Tibial artery (tissue), 4 donors: Measurements from ENCODE around the gene SART1.

Source experiments
- DNase-seq, 2 donors: peaks; one replicate each; pipeline ENCODE4 v3.0.0-alpha.2; 2019
- H3K27ac ChIP-seq, 2 donors: fragments of 200-600 bp; sonication (generic) in 1 of 2; 1 replicate in 1 of 2; 2 replicates in 1 of 2; pipeline ENCODE4 v1.5.1; 2018 to 2019; ENCODE audit warnings: mild to moderate bottlenecking in 1 of 2
- H3K27me3 ChIP-seq, 2 donors: fragments of 200-600 bp; sonication (generic) in 1 of 2; one replicate each; pipeline versions ENCODE4 v1.5.1 to v1.6.0; 2016 to 2019
- H3K36me3 ChIP-seq, 3 donors: fragments of 200-600 bp; sonication (generic) in 2 of 3; one replicate each; pipeline ENCODE4 v1.5.1; 2016 to 2019; ENCODE audit warnings: mild to moderate bottlenecking in 2 of 3
- H3K4me1 ChIP-seq, 4 donors: fragments of 200-600 bp; sonication (generic) in 2 of 4; 1 replicate in 3 of 4; 2 replicates in 1 of 4; pipeline ENCODE4 v1.5.1; 2016 to 2019
- H3K4me3 ChIP-seq, 2 donors: fragments of 200-600 bp; sonication (generic) in 1 of 2; 1 replicate in 1 of 2; 2 replicates in 1 of 2; pipeline ENCODE4 v1.5.1; 2018 to 2019; ENCODE audit warnings: mild to moderate bottlenecking in 2 of 2
- H3K9me3 ChIP-seq, 3 donors: fragments of 200-600 bp; sonication (generic) in 1 of 3; one replicate each; pipeline ENCODE4 v1.5.1; 2016 to 2019
- intact Hi-C: fragments of 100-400 bp; cut with DNase I; formaldehyde crosslinking; loops from one replicate; pipeline ENCODE4 v1.15.0; 2023; ENCODE audit warnings: low total_unique reads
- TF ChIP-seq, protein P1 (sequence below), 2 experiments: fragments of 200-600 bp in 1 of 2; fragments of 450-650 bp in 1 of 2; IDR thresholded peaks; one replicate each; pipeline ENCODE4 v1.5.1; 2017 to 2019; ENCODE audit warnings: antibody characterized with exemption in 2 of 2, mild to moderate bottlenecking in 1 of 2, moderate library complexity in 1 of 2

SART1 gene

DNA sequence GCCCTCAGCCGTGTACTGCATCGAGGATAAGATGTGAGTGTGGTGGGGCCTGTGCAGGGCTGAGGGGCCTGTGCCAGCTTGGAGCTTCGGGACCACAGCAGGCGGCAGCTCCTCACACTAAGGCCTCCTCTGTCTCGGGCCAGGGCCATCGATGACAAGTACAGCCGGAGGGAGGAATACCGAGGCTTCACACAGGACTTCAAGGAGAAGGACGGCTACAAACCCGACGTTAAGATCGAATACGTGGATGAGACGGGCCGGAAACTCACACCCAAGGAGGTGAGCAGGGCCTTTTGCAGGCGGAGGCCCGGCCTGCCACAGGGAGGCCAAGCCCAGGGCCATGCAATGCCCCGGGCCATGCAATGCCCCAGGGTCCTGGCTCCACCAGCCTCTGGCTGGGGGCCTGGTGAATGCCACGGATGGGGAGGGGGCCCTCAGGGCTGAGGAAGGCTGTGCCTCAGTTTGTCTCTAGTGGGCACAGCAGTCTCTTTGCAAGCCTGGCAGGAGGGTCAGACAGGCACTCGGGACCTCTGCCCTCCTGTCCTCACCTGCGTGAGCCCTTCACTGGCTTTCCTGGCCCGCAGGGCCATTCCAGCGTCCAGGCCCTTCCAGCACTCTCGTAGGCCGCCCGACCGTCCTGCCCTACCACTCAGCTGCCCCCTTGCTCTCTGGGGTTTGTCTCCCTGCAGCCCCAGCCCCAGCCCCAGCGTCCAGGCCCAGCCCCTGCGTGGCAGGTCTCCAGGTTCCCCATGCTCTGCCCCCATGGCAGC lies 16.3 kb downstream of the SART1 start:
- DNase-seq = no peak
- H3K9me3 ChIP-seq = no peaks in the 10 kb centered on the region
- H3K4me3 ChIP-seq = no peak overlapping the region
- H3K27me3 ChIP-seq = no peaks in the 10 kb centered on the region
- intact Hi-C loops = no loop called here
- H3K27ac ChIP-seq = no peak overlapping the region
- peaks cover 29 to 71% (median 46%) of the 10 kb centered on the region in 3 donors for H3K36me3 ChIP-seq
- no peaks in the 10 kb centered on the region for H3K4me1 ChIP-seq
- TF ChIP-seq, protein P1, sequence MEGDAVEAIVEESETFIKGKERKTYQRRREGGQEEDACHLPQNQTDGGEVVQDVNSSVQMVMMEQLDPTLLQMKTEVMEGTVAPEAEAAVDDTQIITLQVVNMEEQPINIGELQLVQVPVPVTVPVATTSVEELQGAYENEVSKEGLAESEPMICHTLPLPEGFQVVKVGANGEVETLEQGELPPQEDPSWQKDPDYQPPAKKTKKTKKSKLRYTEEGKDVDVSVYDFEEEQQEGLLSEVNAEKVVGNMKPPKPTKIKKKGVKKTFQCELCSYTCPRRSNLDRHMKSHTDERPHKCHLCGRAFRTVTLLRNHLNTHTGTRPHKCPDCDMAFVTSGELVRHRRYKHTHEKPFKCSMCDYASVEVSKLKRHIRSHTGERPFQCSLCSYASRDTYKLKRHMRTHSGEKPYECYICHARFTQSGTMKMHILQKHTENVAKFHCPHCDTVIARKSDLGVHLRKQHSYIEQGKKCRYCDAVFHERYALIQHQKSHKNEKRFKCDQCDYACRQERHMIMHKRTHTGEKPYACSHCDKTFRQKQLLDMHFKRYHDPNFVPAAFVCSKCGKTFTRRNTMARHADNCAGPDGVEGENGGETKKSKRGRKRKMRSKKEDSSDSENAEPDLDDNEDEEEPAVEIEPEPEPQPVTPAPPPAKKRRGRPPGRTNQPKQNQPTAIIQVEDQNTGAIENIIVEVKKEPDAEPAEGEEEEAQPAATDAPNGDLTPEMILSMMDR (IDR thresholded peaks at IDR 0.05) = no peak

DNA sequence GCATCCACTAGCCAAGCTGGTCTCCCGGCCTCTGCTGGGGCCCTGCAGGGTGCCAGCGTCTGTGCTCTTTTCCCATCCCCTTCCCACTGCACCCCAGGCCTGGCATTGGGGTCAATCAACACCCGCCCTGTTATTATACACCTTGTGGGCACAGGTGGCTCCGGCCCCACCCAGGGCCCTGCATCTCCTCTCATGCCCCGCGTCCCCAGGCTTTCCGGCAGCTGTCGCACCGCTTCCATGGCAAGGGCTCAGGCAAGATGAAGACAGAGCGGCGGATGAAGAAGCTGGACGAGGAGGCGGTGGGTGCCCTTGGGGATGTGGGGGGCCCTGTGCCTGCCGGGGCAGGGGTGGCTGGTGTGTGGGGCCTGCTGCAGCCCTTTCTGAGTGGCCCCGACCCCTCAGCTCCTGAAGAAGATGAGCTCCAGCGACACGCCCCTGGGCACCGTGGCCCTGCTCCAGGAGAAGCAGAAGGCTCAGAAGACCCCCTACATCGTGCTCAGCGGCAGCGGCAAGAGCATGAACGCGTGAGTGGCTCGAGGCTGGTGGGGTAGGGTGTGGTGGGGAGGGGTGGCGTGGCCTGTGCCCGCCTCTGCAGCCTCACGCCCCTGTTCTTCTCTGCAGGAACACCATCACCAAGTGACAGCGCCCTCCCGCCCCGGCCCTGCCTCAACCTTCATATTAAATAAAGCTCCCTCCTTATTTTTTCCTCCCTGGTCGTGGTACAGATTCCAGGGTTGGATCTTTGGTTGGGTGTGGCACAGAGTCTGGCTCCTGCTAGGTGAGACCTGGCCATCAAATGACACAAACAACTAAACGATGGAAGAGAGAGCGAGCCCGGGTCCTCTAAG lies 17.1 kb downstream of the SART1 start:
- intact Hi-C loops = no loop called here
- DNase-seq = no peak
- TF ChIP-seq, protein P1 (IDR thresholded peaks at IDR 0.05) = no peak
- H3K36me3 ChIP-seq = peaks cover 29 to 65% (median 42%) of the 10 kb centered on the region in 3 donors
- H3K4me1 ChIP-seq = no peaks in the 10 kb centered on the region
- H3K4me3 ChIP-seq = no peak overlapping the region
- no peak overlapping the region for H3K27ac ChIP-seq
- no peaks in the 10 kb centered on the region for H3K27me3 ChIP-seq
- no peaks in the 10 kb centered on the region for H3K9me3 ChIP-seq

DNA sequence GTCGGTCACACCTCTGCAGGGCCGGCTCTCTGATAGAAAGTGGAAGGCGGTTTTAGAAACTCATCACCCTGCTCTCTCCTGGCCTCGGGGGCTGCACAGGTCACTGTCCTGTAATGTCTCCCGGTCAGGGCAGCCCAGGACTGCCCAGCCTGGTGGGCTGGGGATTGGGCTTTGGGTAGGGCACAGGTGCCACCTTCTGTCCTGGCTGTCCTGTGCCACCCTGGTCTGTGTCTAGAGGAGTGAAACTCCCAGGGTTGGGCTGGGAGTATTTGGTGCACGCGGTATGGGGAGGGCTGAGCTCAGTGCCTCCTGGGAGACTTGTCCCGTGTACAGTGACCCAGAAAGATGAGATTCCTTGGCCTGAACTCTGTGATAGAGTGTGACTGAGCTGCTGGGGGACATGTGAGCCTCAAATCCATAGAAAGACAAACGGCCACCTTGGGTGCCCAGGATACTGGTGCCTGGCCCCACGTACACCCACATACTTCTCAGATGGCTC lies 17.8 kb downstream of the SART1 start:
- Histone ChIP-seq H3K4me1 (peaks cover 0 to 1% (median 0%) of the 10 kb centered on the region in 4 donors), H3K4me3 (no peak overlapping the region), H3K9me3 (no peaks in the 10 kb centered on the region), H3K36me3 (peaks cover 29 to 67% (median 39%) of the 10 kb centered on the region in 3 donors), H3K27me3 (no peaks in the 10 kb centered on the region), H3K27ac (no peak overlapping the region)
- DNase-seq = no peak
- TF ChIP-seq, protein P1 (IDR thresholded peaks at IDR 0.05) = no peak
- intact Hi-C loops = no loop called here

DNA sequence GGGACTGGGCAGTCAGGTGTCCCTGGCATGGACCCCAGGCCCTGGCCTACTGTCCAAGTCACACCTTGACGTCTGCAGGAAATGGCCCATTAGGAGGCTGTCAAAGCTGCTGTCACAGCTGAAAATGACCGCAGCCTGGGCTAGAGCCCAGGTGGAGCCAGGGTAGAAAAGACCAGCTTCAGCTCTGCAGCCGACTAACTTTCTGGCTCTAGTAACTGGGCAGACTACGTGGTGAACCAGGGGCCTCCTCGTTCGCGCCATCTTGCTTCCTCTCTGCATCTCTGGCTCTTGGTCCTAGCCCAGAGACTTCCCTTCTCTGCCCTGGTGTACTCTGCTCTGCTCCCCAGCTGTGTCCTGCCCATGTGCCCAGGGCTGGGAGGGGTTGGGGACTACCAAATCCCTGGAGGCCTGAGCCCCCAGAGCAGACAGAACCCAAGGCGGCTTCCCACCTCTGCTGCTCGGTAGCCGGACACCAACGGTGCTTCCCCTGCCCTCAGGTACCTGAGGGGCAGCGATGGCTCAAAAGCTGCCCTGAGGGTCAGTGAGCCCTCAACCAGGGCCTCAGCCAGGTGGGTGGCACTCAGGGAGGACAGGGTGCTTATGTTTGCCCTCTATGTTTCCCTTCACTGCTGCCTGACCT lies 19.7 kb downstream of the SART1 start:
- Histone ChIP-seq H3K36me3 (peaks cover 27 to 49% (median 32%) of the 10 kb centered on the region in 3 donors), H3K9me3 (no peaks in the 10 kb centered on the region), H3K4me3 (no peak overlapping the region), H3K27ac (no peak overlapping the region), H3K4me1 (peaks cover 0 to 17% (median 0%) of the 10 kb centered on the region in 4 donors), H3K27me3 (no peaks in the 10 kb centered on the region)
- intact Hi-C loops = loop anchor here (10.0 kb wide), 1 partner anchor 276 kb away; no protein-coding TSS in a partner anchor
- TF ChIP-seq, protein P1 (IDR thresholded peaks at IDR 0.05) = no peak
- DNase-seq = no peak
